H54 (cell line): ENCODE results near the gene BRAT1.
A peak's percentile ranks its signal among the peaks of the same experiment; 100 is the strongest.

Experiments
- DNase-seq: peaks from one replicate; pipeline ENCODE4 v3.0.0; 2011; ENCODE audit warnings: low spot score, mixed read lengths; ENCODE audit not compliant: insufficient read length
- FAIRE-seq: peaks from 3 replicates; lab custom pipeline; 2011; peaks lifted over from hg19 to GRCh38; lab: Jason Lieb, UNC
- POLR2A ChIP-seq: IDR thresholded peaks from 2 replicates; pipeline ENCODE4 v1.6.1; 2011; ENCODE audit warnings: low read depth, mild to moderate bottlenecking, low read length

The BRAT1 gene

GRCh38 chr7:2559283-2559950 lies 4.1 kb upstream of the BRAT1 start:
- DNase-seq: no peak
- TF ChIP-seq POLR2A: peak; percentile 18; the same call in 1 of the 2 replicates
- FAIRE-seq: no peak

GRCh38 chr7:2558629-2559282 lies 3.4 kb upstream of the BRAT1 start, which contains the start of gene IQCE:
TSS of gene IQCE (plus strand) at chr7:2558979. CDS start at chr7:2559182, 203 bp downstream.
- peak; percentile 74 for TF ChIP-seq POLR2A
- DNase-seq (peak; percentile 99), FAIRE-seq (no peak)

GRCh38 chr7:2554661-2555111 lies 638 bp downstream of the BRAT1 start:
- TF ChIP-seq POLR2A: no peak
- DNase-seq: no peak
- FAIRE-seq: no peak

- no peak for DNase-seq
- FAIRE-seq: no peak
- no peak for TF ChIP-seq POLR2A
Observed at GRCh38 chr7:2553831-2554581, 1.3 kb downstream of the BRAT1 start.

- FAIRE-seq (no peak), DNase-seq (no peak)
- TF ChIP-seq POLR2A: no peak
Observed at GRCh38 chr7:2553108-2553507, 2.2 kb downstream of the BRAT1 start.

GRCh38 chr7:2551418-2551817 lies 3.9 kb downstream of the BRAT1 start:
- no peak for DNase-seq
- no peak for TF ChIP-seq POLR2A
- FAIRE-seq: no peak

GRCh38 chr7:2546776-2547586 lies 8.3 kb downstream of the BRAT1 start:
- no peak for TF ChIP-seq POLR2A
- DNase-seq: no peak
- no peak for FAIRE-seq

GRCh38 chr7:2545746-2546425 lies 9.4 kb downstream of the BRAT1 start:
- FAIRE-seq (no peak), DNase-seq (no peak)
- no peak for TF ChIP-seq POLR2A

- FAIRE-seq: no peak
- no peak for TF ChIP-seq POLR2A
- DNase-seq: no peak
Observed at GRCh38 chr7:2544541-2545188, 10.7 kb downstream of the BRAT1 start.

- DNase-seq (no peak), FAIRE-seq (no peak)
Observed at GRCh38 chr7:2542916-2543871, 12.1 kb downstream of the BRAT1 start.

More at GRCh38 chr7:2542916-2543871, 12.1 kb downstream of the BRAT1 start:
- TF ChIP-seq POLR2A: no peak
